NCI-H748 (cell line): ENCODE results near the gene PPP2R5C.
"Not testable (repeated sequence)": the region's sequence is repeated elsewhere in the genome, so short reads cannot be mapped to it uniquely, and the experiment has no call there.

ENCODE experiments used
- DNase-seq: peaks from one replicate; lab custom pipeline; 2025; ENCODE audit not compliant: unreplicated experiment; lab: John Stamatoyannopoulos, UW

The PPP2R5C gene

DNA sequence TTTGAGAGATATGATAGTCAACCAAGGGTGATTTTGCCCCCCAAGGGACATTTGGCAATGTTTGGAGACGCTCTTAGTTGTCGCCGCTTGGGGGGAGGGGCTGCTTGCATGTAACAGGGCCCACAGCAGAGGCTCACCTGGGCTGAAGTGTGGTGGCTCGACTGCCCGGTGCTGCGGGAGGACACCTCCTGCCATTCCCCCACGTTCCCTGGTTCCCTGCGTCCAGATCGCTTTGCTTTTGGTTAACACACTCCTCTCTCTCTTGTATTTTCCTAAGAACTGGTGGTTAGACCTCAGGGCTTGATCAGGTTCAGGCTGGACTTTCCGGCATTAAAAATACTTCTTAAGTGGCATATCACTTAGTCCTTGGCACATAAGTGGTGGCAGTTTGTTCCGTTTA is 18.9 kb downstream of the PPP2R5C start:
- DNase-seq: no peak

DNA sequence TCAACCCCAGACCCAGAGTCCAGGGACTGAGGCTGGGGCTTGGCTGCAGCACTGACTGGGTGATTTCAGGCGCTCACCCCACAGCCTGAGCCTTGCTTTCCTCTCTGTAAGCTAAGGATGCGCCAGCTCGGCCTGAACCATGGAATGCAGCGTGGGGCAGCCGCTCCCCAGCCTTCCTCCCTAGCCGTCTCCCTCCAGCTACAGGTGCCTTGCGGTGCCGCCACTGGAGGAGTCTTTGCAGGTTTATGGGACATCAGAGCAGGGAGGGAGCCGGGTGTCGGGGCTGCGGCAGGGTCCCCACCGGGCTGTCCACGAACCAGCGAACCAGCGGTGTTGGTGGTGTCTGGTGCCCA is 19.4 kb downstream of the PPP2R5C start:
- DNase-seq: peak; percentile 31

DNA sequence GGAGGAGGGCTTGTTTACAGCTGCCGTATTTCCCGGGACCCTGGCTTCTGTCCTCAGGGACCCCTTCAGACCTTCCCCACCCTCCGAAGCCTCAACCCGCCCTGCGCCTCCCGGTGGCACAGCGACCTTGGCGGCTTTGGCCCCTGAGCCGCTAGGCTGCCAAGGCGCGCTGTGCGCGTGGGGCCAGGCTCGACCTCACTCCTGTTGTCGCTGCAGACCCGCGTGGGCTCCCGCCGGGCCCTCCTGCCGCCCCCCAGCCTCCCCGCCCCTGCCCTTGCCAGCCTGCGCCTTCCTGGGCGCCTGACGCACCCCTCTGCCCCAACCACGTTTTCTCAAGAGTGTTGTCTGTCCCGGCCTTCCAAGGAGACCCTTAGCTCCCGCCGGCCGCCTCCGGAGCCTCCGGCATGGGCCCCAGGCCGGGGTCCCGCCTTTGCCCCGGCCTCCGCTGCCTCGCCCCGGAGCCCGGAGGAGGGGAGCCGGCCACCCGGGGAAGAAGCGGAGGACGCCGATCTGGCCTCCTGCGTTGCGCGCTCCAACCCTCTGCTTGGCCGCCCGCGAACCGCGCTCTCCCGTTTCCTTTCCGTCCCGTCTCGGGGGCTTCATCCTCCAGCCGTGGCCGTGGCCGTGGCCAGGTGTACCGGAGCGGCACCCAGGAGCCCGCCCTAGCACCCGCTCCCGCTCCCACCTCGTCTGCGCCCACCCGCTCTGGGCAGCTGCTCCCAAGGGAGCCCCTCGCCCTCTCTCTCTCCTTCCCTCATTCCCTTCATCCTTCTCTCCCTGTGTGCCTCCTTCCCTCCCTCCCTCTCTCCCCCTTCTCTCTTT is 19.9 kb downstream of the PPP2R5C start:
- peak; percentile 48 for DNase-seq

DNA sequence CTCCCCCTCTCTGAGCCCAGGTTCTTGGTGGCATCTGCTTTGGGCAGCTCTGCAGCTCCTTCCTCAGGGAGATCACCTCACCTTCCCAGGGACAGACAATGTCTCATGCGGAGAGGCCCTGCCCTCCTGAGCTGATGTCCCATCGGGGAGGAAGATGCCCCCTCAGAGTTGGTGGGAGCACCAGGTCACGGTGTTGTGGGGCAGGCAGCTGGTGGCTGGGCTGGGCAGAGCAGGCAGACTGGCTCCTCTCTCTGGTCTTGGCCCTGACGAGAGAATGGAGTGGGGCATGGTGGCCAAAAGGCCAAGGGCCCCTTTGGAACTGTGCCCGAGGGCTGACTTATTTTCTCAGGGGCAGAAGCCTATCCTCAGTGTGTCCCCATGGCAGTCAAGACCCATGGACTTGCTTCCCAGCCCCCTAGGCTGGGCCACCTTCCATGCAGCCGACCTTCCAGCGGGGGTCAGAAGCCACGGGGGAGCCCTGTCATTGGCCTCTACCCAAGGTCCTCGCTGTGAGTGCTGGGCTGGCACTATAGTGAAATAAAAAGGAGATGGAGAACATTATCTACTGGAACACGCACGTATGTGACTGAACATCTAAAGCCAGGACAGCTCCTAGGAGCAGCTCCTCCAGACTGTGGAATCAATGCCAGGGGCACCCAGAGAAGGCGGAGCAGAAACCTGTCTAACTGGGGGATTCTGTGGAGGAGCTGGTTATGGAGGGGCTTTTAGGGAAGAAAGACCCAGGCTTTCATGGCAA is 21.9 kb downstream of the PPP2R5C start:
- no peak for DNase-seq

DNA sequence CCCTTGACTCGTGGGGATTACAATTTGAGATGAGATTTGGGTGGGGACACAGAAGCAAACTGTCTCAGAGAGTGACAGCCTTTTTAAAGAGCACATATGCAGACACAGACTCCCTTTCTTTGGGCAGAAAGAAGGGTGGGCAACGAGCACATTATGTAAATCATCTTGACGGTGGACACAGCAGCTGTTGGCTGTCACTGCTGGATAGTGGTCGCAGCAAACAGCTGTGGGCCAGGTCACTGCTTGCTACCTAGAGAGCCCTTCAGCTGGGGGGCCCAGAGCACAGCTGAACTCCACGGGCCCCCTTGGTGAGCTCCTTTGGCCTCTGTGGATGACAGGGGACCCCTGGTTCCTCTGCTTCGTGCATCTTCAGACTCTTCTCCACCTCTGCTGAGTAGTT is 23.1 kb downstream of the PPP2R5C start:
- no peak for DNase-seq

DNA sequence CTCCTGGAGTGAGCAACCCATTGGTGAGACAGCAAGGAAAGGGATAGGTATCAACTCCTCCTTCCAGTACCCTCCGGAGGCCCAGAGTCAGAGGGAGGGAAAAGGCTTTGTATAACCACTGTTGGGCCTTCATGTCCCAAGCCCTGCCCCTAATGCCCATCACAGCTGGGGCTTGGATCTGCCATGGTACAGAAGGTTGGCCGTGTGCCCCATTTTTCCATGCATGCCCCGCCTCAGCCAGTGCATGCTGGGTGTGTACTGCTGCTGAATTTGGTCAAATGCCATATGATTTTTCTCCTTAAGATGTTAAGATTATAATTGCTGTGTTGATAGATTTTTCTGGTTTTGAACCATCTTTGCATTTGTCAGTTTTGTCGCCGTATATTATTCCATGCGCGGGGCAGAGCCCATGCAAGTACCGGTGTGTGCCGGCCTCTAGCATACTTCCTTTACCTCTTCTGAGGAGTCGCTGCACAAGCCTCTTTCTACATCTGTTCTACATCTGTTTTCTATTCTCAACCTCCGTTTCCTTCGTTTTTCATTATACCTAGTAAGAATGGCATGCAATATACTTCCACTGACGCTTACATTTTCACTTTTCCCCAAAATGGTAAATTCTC is 26.6 kb downstream of the PPP2R5C start:
- DNase-seq: no peak

DNA sequence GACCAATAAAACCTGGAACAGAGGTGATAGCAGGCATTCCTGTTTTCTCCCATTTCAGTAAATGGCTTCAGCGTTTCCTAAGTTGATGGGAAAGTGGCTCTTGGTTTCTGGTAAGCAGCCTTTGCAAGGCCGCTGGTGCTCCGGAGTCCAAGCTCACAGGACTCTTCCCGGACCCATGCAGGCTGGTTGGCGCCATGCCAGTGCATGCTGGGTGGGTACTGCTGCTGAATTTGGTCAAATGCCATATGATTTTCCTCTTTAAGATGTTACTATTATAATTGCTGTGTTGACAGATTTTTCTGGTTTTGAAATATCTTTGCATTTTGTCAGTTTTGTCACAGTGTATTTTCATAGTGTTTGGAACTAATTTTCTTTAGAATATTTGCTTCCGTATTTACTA is 27.7 kb downstream of the PPP2R5C start:
- no peak for DNase-seq

DNA sequence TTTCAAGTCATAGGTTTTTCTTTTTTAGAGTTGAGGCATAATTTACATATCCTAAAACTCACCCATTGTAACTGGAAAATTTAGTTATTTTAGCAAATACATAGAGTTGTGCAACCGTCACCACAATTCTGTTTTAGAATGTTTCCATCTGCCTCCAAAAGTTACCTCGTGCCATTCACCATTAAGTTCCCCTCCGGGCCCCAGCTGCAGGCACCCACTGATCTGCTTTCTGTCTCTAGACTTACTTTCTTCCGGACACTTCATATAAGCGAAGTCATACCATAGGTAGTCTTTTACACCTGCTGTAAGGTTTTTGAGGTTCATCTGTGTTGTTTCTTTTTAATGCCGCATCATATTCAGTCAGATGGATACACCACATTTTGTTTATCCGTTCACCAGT is 28.7 kb downstream of the PPP2R5C start:
- DNase-seq: no peak

DNA sequence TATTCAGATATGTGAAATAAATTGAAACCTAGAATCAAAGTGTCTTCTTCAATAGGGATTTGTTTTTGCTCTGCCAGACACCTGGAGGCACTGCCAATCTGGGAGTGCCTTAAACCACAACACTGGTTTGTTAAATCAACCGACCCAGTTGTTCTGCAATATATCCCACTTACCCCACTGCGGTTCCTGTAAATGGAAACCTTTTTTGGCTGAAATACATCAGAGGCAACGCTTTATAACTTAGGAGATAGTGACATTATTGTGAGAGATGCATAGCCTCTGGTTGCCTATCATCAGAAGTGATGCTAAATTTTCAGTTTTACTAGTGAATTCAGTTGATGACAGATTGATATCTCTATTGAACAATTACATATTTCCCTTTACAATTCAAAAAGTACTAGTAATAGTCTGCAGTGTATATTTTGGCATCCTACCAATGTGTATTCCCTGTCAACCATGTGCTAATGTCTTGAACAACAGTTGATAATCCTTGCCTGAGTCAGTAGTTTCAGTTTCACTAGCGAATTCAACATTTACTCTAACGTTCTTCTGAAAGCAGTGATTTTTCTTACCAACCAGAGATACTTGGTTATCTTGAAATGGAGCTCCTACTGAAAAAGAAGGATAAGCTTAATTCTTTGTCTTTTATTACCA is 30.5 kb downstream of the PPP2R5C start:
- DNase-seq: no peak

DNA sequence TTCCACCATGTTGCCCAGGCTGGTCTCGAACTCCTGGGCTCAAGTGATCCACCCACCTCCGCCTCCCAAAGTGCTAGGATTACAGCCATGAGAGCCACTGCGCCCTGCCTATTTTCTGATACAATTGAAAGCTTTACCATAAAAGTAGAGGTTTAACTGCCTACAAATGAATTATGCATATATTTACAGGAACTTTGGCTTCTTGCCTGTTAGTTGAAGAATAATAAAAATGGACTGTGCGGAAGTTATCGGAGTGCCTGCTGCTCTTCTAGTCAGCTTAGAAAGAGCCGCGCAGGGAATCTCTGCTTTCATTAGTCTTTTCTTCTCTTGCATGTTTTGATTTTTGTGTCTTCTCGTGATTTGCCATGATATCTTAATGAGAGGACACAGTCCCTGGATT is 34.5 kb downstream of the PPP2R5C start:
- no peak for DNase-seq

DNA sequence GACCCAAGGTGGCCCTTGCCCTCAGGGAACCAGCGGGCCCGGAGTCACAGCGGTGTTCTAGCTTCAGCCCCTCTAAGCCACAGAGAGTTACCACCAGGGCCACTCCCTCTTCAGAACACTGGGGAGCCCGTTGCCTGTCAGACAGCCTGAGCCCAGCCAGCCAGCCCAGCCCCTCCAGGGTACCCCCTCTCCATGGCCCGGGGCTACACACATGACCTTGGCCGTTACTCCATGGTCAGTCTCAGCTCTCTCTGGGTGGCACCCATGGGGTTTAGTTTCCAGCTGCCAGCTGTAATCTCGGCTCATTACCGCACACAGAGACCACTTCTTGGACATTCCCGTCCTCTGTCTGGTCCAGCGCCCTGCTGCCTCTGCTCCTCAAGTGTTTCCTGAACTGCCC is 35.0 kb downstream of the PPP2R5C start:
- DNase-seq: no peak

DNA sequence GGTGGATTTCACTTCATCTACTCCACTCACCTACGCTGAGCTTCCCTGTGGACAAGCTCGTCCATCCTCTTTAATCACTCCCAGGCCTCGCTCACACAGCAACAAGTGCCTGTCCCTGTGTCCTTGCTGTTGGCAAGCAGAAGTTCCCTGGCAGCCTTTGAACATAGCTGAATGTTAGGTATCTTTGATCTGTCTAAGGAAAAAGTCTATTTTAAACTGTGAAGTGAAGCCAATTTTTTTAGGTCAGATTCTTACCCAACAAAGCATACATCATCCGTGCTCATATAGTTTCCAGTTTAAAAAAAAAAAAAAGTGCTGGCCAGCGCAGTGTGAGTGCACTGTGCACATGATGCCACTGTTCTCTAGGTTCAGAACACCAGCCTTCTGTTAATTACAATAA is 36.3 kb downstream of the PPP2R5C start:
- no peak for DNase-seq

DNA sequence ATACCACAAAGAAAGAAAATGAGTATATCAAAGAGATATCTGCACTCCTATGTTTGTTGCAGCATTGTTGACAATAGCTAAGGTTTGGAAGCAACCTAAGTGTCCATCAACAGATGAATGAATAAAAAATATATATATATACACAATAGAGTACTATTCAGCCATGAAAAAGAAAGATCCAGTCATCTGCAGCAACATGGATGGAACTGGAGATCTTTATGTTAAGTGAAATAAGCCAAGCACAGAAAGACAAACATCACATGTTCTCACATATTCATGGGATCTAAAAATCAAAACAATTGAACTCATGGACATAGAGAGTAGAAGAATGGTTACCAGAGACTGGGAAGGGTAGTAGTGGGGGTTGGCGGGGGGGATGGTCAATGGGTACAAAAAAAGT is 42.9 kb downstream of the PPP2R5C start:
- not testable (repeated sequence) for DNase-seq

DNA sequence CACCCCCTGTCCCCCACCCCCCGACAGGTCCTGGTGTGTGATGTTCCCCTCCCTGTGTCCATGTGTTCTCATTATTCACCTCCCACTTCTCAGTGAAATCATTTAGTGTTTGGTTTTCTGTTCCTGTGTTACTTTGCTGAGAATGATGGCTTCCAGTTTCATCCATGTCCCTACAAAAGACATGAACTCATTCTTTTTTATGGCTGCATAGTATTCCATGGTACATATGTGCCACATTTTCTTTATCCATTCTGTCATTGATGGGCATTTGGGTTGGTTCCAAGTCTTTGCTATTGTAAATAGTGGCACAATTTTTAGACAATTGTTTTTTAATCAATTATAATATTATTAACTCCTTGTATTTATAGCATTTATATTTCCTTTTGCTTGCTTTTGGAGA is 44.7 kb downstream of the PPP2R5C start:
- DNase-seq: not testable (repeated sequence)

DNA sequence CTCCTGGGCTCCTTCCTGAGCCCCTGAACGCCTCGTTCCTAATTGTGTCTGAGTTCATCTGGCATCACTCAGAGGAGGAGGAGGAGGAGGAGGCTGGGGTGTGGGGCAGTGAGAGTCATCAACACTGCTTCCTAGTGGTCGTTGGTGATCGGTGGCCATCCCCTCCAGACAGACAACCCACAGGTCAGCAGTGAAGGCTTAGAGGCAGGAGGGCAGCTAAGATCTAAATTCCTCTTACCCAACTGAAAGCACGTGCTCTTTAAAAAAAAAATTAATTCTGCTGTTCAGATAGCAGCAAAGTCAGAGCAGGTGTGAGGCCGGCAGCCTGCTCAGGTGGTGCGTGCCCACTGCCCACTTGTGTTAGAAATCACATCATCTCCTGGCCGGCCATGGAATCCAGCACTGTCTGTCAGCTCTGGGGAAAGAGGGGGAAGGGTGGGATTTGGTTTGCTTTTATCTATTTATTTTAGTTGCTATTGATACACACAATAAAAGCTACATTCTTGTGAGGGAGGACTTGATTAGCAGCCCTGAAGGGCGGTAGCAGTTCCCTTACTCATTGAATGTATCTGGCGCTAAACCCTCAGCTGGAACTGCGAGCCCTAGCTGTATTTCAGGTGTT is 46.6 kb downstream of the PPP2R5C start:
- DNase-seq: peak; percentile 73

DNA sequence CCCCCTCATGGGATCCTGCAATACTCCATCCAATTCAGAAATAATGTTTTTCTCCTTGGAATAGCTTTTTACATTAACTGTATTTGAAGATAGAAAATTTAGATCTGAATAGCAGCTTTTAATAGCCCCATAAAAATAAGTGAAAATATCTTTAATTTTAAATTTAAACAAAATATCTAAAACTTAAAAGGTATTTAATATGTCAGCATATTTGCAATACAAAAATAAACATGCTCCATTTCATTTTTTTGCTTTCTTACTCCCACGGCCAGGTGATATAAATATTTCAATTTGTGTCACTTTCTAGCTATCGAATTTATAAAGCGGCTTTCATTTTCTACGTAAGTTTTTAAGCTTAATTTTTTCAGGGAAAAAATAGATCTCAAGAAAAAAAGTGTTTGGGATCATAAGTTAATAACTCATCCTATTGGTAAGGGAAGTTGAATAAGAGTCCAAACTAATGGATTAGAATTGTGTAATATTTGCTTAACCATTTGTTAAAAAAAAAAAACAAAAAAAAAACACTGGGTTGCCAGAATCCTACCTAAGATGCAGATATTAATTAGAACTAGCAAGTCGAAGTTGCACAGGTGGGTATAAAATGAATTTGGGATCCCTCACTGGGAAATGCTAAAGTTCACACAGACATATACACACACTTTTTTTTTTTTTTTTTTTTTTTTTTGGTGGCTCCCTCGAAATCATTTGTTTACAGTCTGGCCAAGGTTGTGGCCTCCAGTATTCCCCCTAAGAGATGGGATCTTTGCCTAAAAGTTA is 47.6 kb downstream of the PPP2R5C start:
- DNase-seq: no peak

DNA sequence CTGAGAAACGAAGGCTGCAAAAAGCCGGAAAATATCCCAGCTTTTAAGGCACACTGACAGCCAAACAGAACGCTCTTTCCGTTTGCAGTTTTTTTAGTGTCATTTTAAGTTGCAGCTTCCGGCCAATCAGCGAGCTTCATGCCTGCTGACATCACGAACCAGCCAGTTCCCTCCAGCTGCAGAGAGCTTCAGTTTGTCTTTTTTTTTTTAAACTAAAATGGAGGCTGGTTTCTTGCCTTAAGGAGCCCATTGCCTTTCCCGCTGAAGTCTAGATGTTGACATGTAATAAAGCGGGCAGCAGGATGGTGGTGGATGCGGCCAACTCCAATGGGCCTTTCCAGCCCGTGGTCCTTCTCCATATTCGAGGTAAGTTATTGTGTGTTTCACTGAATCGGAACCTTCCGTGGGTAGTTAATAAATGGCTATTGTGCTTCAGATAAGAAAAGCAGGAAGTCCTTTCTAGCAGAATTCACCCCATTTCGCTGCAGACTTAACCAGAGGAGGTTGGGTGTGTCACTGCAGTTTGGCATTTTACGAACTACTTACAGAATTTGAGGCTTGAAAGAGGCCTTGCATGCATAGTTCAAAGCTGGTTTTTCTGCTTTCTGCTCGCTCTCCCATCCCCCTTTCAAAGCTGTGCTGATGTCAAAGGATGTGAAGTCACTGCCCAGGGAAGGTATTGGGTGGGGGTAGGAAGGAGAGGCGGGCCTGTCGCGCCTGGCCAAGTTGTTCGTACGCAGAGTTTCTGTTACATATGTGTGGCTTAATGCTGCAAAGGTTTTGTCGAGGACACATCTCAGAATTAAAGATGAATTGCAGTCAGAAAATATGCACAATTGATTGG is 48.4 kb downstream of the PPP2R5C start:
- DNase-seq: peak; percentile 97

DNA sequence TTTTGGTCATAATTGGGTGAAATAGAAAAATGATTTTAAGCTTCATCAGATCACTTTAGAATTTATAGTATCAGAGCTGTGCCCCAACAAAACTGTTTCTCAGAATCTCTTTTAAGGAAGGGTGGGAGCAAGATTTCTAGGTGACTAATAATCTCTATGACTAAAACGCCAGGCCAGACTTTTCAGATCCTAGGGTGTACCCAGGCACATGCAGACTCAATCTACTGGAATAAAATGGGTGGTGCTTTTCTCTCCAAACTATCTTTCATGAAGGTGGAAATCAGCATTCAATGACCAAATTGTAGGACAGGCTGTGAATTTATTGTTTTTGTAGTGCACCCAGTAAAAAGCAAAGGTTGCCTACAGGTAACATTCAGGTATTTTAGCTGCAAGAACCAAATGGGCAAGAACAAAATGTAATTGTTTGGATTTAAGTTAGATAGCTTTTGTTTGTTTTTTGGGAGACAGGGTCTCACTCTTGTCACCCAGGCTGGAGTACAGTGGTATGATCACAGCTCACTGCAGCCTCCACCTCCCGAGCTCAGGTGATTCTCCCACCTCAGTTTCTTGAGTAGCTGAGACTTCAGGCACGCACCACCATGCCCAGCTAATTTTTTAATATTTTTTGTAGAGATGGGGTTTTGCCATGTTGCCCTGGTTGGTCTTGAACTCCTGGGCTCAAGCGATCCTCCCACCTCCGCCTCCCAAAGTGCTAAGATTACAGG is 49.5 kb downstream of the PPP2R5C start:
- DNase-seq: no peak

DNA sequence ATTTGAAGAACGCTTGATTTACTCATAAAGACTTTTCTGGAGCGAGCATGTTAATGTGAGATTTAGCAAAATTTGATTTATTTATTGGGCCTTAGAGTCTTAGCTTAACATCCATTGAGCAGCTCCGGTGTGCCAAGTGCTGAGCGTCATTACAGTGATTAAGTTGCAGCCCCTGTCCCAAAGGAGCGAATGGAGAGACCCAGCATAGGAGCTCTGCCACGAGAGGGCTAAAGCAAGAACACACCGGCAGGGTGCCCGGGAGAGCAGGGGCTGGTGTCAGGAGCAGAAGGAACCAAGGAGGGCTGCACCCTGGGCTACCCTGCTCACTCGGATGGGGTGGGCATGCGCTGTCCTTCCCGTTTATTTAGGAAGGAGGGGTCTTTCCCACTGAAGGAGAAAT is 50.6 kb downstream of the PPP2R5C start:
- no peak for DNase-seq
